ENCODE measurements around the gene COL9A2.

The COL9A2 gene

GRCh38 chr1:40301541-40302299, 15.4 kb downstream of the COL9A2 start:
- no peak for DNase-seq

DNA sequence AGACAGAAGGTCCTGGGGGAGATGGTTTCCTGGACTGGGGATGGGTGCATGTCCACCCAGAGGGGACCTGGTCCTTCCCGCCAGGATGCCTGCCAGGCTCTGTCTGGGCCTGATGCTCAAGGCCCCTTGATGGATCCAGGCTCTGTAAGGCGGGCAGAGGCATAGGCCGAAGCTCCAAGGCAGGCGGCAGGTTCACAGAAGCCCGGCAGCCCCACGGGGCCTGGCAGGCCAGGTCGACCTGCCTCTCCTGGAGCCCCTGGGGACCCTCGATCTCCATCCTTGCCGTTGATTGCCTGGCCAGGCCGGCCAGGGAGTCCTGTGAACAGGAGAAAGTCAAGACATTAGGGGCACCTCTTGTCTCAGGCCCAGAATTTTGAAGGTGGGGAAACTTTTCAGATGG, 16.0 kb downstream of the COL9A2 start:
- DNase-seq: no peak

DNA sequence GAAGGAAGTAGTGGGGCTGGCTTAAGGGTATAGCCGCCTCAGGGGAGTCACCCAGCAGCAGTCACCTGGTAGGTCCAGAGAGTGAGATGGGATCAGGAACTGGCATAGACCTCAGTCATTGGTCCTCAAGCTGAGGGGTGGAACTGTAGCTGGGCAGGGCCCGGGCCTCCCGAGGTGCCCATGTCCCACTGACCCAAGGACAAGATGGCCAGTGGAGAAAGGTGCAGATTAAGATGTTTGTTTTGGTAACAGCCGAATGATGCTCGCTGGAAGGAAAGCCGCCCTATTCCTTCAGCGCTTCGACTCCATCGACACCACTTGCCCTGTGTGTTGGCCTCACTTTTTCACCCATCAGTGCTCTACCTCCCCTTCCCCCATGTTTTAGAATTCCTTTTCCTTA, 16.4 kb downstream of the COL9A2 start:
- DNase-seq: no peak

GRCh38 chr1:40300249-40300567, 16.9 kb downstream of the COL9A2 start:
- no peak for DNase-seq

DNA sequence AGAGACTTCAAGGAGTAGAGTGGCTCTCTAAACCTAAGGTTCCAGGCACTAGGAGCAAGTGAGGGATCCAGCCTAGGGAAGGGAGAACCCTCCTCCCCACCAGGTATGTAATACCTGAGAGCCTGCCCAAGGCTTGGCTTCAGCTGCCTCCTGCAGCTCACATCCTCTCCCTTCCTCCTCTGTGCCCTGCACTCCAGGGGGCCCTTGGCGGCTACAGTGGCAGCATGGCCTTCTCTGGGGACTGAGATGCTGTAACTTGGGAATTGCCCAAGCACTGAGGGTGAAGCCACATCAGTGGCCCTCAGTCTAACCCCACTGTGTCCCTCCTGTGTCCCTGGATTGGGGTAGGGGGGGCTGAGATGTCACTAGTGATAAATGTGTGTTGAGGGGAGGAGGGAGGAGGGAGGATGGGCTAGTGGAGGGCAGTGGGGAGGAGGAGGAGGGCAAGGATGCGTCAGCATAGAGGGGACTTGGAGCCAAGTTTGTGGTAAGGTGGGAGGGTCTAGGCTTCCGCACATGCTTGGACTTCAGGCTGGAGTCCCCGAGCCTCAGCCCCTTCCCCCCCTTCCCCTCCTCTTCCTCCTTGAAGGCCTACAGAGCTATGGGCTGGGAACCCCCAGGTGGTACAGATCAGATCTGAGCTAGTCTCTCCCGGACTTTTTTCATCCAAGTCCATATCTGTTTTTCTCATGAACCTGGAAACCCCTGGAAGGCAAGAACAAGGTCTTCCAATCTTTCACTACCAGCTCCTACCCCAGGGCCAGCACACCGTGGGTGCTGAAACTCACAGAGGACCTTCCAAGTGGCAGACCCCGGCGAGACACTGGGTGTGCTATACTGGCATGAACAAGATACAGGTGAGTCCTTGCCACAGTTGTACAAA, 17.5 kb downstream of the COL9A2 start:
- DNase-seq: no peak

- no peak for DNase-seq
These were observed 25.8 kb downstream of the COL9A2 start for GRCh38 chr1:40291293-40291692.

DNA sequence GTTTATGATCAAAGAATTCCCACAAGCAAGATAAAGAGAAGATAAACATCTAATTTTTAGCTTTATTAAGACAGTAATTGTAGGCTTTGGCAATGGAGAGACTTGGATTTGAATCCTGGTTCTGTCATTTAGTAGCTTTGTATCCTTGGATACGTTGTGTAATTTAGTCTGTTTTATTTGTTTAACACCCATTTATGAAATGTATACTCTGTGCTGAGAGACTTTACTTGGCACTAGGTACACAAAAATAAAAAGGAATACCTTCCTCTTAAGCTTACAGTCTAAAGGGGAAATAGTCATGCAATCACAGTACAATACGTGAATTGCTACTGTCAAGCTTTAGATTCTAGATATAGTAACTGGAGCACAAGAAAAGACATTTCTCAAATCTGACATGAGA, 35.2 kb downstream of the COL9A2 start:
- DNase-seq: no peak

DNA sequence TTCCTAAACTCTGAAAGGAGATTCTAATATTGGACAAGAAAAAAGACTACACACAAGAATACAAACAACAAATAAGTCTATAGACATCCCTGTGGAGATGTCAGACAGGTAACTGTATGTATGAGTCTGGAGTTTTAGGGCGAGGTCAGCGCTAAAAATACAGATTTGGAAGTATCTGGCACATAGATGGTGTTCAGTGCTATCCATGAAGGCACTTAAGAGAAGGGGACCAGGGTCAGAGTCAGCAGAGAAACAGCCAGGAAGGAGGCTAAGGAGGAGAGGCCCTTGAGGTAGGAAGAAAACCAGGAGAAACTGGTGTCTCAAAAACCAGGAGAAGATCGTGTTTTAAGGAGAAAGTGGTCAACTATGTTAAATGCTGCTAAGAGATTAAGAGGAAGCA, 41.0 kb downstream of the COL9A2 start:
- no peak for DNase-seq

GRCh38 chr1:40274331-40274730, 42.8 kb downstream of the COL9A2 start:
- no peak for DNase-seq

- DNase-seq: no peak
These were observed 43.4 kb downstream of the COL9A2 start for GRCh38 chr1:40273547-40274166.

DNA sequence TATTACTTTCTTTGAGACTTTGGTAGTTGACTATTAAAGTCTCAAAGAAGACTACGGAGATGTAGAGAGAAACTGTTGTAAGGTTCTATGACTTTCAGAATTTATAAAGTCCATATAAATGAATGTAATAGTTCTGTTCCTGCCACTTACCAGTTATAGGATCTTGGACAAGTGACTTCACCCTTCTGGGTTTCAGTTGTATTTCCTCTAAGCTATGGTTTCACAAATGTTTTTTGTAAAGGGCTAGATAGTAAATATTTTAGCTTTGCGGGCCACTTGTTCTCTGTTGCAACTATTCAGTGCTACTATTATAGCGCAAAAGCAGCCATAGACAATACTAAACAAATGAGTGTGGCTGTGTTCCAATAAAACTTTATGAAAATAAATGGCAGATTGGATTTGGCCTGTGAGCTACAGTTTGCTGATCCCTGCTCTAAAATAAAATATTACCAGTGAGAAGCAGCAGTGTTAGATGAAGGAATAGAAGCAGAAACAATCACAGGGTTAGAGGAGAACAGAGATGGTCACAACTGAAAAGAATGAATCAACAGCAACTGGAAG, 44.4 kb downstream of the COL9A2 start:
- no peak for DNase-seq

- DNase-seq: no peak
These were observed 46.8 kb downstream of the COL9A2 start for GRCh38 chr1:40270152-40270834.

DNA sequence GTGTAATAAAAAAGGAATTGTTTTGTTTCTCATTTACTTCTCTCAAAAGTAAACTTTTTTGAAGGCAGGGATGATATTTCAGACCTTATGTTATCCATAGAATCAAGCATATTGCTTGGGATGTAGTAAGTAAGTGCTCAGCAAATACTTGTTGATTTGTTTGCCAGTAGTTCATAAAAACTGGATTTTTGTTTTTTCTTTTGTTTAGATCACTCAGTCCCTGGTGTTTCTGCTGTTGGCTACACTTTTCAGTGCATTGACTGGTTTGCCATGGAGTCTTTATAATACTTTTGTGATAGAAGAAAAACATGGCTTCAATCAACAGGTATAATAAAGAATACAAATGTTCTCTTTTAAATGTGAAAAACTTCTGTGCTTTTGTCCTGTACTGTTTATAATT, 48.9 kb downstream of the COL9A2 start:
- DNase-seq: no peak

DNA sequence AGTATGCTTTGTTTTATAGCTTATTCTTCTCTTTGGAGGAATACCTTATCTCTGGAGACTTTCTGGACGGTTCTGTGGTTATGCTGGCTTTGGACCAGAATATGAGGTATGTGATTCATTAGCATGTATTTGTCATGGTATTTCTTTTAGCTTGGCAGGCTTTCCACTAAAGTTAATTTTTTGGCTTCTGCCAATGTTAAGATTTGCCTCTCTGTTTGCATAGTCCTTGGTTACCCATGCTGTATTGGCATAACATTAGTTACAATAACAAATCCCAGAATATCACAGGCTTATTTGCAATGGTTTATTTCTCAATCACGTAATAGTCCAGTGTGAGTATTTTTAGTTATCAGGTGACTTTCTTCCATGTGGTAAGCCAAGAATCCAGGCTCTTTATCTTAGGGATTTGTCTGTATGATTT, 49.3 kb downstream of the COL9A2 start:
- peak; percentile 50 for DNase-seq

DNA sequence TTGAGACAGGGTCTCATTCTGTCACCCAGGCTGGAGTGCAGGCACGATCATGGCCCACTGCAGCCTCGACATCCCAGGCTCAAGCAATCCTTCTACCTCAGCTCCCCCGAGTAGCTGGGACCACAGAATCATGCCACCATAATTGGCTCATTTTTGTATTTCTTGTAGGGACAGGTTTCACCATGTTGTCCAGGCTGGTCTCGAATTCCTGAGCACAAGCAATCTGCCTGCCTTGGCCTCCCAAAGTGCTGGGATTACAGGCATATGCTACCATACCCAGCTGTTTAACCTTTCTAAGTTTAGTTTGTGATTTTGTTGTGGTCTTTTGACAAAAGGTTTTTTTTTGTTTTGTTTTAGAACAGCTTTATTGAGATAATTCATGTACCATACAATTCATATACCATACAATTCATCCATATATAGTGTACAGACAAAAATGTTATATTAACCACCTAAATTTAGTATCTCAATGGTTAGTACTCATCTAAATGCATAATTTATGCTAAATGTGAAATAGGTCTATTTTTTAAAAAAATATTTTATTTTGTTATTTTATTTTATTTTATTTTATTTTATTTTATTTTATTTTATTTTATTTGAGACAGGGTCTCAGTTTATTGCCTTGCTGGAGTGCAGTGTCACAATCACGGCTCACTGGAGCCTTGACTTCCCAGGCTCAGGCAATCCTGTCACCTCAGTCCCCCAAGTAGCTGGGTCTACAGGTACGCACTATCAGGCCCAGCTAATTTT, 50.1 kb downstream of the COL9A2 start:
- DNase-seq: no peak

DNA sequence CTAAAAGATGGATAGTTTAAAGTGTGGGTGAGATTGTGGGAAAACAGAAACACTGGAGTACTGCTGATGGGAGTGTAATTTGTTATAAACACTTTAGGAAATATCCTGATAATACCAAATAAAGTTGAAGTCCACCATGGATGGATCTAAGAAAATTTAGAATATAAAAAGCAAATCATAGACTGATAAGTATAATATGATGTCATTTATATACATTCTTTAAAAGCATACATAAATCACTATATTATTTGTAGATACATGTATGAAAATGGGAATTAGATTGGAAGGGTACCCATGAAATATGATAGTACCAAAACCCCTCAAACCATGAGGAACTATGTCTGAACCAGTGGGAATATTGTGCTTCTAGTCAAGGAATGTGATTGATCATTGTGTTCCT, 51.2 kb downstream of the COL9A2 start:
- no peak for DNase-seq

DNA sequence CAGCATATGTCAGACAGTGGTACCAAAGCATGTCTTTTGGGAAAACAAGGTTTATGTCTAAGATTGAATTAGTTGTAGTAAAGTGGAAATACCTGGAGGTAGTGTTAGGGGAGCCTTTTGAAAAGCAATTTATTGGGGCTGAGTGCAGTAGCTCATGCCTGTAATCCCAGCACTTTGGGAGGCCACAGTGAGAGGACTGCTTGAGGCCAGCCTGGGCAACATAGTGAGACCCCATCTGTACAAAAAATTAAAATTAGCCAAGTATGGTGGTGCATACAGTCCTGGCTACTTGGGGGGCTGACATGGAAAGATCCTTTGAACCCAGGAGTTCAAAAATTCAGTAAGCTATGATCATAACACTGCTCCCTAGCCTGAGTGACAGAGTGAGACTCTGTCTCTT, 51.8 kb downstream of the COL9A2 start:
- DNase-seq: no peak

GRCh38 chr1:40264354-40264781, 52.7 kb downstream of the COL9A2 start:
- no peak for DNase-seq

DNA sequence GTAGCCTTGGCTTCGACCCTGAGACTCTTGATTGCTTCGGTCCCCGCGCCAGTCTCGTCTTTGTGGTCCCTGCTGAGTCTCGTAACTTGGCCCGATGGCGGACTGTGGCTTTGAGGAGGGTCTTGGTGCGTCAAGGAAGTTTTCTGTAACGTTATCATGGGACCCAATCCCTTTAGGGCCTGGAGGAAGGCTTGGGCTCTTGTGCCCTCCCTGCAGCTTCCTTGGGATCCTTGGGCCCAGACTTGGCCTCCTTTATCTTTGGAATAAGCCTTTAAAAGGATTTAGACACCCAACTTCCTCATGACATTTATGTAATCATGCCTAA, 58.7 kb downstream of the COL9A2 start:
- no peak for DNase-seq

DNA sequence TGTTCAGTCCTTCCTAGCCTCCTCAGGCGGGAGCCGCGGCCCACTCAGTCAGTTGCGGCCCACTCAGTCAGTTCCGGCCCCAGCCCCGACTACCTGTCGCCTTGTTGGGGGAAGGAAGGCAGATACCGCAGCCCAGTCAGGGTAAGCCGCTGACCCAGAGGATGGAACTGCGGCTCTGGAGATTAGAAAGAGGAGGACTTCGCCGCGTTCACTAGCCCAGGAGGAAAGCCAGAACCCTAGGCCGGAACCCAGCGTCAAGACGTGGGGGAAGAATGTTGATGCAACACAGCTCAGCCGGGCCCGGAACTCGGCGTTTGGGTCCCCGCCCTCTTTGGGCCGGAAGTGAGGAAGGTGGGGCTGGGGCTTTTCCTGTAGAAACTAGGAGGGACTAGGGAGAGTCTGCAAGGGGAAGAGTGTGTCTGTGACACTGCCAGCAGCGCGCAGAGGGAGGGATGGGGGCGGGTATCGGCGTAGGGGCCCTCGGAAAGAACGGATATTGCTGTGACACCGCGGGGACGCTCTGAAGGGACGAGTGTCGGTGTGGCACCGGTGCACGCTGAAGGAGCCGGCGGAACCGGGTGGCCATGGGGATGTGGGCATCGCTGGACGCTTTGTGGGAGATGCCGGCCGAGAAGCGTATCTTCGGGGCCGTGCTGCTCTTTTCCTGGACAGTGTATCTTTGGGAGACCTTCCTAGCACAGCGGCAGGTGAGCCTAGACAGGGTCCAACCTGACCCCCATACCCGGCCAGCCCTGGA, 59.2 kb downstream of the COL9A2 start, which contains the start of gene ZMPSTE24:
ZMPSTE24 (plus strand) TSS at position 549 of the 757 bp plus-strand sequence; CDS start at position 585, 36 bp downstream.
- DNase-seq: peak; percentile 94

DNA sequence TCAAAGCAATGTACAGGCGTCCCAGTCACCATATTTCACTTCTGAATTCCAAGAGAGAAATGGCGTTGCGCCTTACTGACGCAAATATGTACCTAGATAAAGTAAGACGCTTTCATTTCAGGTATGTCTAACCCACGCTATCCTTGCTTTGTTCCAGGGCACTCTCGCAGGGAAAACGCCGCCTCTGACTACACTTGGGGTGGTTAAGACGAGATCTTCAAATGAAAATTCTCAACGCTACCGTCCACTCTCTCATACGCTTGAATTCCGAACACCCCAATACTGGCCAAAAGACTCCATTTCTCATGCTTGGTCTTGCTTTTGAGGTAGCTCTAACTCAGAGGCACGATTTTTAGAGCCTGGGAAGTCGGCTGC, 59.8 kb downstream of the COL9A2 start:
- no peak for DNase-seq
